HG02571 (cell line): ENCODE results near the gene KANSL1L.

ENCODE experiments used
- ATAC-seq: cut with Tn5 transposase; IDR thresholded peaks from one replicate; pipeline ENCODE4 v1.9.1; 2021; ENCODE audit warnings: mild to moderate bottlenecking, moderate library complexity; ENCODE audit not compliant: unreplicated experiment

The KANSL1L gene

DNA sequence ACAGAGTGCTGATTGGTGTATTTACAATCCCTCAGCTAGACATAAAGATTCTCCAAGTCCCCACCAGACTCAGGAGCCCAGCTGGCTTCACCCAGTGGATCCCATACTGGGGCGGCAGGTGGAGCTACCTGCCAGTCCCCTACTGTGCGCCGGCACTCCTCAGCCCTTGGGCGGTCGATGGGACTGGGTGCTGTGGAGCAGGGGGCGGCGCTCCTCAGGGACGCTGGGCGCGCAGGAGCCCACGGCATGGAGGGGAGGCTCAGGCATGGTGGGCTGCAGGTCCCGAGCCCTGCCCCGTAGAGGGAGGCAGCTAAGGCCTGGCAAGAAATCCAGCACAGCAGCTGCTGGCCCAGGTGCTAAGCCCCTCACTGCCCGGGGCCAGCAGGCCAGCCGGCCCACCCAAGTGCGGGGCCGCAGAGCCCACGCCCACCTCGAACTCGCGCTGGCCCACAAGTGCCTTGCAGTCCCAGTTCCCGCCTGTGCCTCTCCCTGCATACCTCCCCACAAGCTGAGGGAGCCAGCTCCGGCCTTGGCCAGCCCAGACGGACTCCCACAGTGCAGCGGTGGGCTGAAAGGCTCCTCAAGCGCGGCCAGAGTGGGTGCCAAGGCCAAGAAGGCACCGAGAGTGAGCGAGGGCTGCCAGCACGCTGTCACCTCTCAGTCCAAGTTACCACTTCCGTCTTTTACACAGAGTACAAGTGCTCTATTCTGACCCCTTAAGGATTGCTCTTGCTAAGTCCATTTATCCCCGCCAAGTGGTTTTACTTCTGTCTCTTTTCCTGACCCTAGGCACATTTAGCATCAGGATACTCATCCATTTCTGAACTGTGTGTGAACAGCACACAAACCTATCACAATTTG, 170.5 kb downstream of the KANSL1L start:
- ATAC-seq: no peak

GRCh38 chr2:209998596-209998995, 172.6 kb downstream of the KANSL1L start:
- no peak for ATAC-seq

DNA sequence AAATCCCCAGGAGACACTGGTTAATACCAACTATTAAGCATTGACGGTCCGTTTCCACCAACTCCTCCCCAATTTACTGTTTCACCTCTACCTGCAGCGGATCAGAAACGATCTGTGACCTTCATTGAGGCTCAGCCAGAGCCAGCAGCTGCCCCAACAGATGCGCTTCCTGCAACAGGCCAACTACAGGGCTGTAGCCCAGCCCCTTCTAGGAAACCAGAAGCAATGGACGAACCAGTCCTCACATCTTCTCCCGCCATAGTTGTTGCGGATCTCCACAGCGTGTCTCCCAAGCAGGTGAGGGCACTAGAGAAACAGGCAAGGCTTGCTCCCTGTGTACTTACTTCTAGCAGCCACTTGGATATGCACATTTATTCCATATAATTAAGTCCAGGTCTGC, 177.2 kb downstream of the KANSL1L start:
- no peak for ATAC-seq

GRCh38 chr2:209990838-209991237, 180.4 kb downstream of the KANSL1L start:
- no peak for ATAC-seq

DNA sequence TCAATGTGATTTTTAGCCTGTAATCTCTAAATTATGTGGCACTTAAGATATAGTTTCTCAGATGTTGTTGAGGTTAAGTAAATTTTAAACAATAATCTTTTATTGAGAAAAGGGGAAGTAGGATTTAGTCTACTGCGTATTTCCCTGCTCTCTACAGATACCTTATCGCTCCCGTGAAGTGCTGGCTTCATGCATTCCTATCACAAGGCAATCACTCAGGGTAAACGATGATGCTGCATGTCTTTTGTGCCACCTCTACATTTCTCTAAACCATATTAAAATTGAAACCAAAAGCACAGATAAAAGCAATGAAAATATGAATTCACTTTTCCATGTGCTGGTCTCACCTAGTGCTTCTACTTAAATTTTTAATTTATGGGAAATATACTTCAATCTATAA, 183.2 kb downstream of the KANSL1L start:
- no peak for ATAC-seq

DNA sequence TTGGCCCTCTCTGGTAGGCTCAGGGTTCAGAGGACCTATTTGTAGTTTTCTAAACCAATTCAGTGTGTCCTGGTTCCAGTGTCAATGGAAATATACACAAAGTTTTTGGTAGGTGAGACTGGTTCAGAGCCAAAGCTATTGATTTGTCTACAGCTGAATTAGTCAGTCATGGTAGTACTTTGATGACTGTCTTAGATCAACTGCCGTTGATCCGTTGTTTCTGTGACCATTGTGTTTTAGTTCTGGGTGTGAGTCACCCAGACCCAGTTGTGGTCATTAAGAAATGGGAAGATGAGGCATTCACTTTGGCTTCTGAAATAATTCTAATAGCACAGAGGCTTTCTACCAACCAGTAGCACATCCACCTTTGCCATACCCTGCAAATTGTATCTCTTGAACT, 184.8 kb downstream of the KANSL1L start:
- ATAC-seq: no peak

- no peak for ATAC-seq
Observed at GRCh38 chr2:209985874-209986273, 185.3 kb downstream of the KANSL1L start.

DNA sequence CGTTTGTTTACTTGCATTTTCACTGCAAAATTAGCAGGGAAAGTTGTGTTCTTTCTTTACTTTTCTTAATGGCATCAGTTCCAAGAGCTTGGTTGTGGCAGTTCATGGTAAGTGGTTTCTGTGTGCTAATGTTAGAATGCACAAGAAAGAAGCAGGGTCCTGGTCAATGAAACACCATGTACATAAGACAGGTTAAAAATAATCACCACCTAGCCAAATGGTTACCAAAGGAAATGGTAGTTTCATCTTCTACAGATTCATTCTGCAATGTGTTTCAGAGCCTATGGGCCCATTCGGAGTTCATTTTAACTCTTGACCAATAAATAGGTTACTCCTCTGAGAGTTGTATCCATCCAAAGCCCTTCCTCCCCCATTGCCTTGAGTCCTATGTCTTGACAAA, 186.9 kb downstream of the KANSL1L start:
- no peak for ATAC-seq

DNA sequence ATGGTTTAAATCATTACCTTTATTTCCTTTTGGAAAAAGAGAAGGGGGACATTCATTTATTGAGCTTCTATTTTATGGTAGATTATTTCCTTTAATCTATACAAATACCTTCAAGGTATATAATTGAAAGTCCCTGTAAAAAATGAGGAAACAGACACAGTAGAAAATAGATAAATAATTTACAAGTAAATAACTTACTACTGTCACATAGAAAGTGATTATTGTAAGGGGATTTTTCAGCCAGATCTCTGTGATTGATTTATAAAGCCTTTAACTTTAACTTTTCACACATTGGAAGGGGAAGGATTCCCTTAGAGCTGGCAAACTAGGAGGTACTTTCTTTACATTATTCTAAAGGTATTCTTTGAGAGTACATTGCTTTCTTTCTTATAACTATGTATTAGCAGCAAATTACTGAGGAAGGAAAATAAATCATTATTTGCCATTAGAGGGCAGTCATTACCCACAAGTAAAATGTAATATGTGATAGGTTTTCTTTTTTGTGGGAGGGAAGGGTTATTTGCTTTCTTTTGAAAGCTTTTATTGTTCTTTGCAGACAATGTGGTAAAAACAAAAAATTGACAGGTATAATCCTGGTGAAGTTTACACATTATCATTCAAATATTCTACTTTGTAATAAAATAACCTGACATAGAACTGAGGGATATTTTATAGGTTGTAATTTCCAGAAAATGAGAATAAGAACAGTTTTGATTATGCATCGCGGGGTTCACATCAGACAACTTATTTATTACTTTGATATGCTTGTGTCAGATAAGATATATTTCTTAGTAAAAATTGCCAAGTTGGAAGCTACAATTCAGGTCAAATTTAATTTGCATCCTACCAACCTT, 193.6 kb downstream of the KANSL1L start:
- ATAC-seq: no peak

DNA sequence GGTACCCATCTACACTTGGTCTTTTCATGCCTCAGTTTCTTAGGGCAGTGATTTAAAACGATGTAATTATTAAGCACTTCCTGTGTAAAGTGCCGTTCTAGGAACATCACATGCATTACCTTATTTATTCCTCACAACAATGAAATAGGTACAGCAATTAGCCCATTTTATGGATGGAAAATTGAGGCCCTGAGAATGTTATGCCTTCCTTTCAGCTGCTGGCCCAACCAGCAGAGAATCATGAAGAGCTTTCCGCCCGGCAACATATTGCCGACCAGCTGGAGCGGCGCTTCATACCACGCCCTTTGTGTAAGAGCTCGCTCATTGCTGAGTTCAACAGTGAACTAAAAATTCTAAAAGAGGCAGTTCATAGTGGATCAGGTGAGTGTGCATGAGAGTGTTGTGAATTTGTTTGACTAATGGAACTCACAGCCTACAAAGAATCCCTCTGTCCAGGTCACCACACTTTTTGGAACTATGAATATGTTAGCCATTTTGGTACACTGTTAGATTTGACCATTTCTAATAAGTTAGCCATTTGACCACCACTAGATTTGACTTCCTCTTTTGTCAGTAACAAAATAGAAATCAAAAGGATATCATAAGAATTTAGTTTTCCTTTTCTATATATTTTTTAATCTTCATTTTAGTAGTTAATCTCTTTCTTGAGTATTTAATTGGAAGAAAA, 194.4 kb downstream of the KANSL1L start:
- no peak for ATAC-seq

GRCh38 chr2:209974576-209974975, 196.6 kb downstream of the KANSL1L start:
- no peak for ATAC-seq

GRCh38 chr2:209973328-209973727, 197.9 kb downstream of the KANSL1L start:
- ATAC-seq: no peak
